ENCODE measurements around the gene YPEL2. TPM values are rescaled to one million over a fixed set of nuclear protein-coding genes. Genes with fewer than 3 reads are reported as not detected.

The YPEL2 gene
- total and polyA plus RNA-seq, 2 of the 13 experiments (the other 11 are each of a cell fraction or from before 2014, with no cell fraction given), result 8.5 to 21.1 TPM

- no peak for TF ChIP-seq NR1H2 (CRISPR knock-in tag; IDR thresholded peaks at IDR 0.05; ENCODE audit: borderline replicate concordance, low read depth)
- no peak for TF ChIP-seq NRL (CRISPR knock-in tag; IDR thresholded peaks at IDR 0.05; ENCODE audit: borderline replicate concordance)
- TF ChIP-seq, protein P1, sequence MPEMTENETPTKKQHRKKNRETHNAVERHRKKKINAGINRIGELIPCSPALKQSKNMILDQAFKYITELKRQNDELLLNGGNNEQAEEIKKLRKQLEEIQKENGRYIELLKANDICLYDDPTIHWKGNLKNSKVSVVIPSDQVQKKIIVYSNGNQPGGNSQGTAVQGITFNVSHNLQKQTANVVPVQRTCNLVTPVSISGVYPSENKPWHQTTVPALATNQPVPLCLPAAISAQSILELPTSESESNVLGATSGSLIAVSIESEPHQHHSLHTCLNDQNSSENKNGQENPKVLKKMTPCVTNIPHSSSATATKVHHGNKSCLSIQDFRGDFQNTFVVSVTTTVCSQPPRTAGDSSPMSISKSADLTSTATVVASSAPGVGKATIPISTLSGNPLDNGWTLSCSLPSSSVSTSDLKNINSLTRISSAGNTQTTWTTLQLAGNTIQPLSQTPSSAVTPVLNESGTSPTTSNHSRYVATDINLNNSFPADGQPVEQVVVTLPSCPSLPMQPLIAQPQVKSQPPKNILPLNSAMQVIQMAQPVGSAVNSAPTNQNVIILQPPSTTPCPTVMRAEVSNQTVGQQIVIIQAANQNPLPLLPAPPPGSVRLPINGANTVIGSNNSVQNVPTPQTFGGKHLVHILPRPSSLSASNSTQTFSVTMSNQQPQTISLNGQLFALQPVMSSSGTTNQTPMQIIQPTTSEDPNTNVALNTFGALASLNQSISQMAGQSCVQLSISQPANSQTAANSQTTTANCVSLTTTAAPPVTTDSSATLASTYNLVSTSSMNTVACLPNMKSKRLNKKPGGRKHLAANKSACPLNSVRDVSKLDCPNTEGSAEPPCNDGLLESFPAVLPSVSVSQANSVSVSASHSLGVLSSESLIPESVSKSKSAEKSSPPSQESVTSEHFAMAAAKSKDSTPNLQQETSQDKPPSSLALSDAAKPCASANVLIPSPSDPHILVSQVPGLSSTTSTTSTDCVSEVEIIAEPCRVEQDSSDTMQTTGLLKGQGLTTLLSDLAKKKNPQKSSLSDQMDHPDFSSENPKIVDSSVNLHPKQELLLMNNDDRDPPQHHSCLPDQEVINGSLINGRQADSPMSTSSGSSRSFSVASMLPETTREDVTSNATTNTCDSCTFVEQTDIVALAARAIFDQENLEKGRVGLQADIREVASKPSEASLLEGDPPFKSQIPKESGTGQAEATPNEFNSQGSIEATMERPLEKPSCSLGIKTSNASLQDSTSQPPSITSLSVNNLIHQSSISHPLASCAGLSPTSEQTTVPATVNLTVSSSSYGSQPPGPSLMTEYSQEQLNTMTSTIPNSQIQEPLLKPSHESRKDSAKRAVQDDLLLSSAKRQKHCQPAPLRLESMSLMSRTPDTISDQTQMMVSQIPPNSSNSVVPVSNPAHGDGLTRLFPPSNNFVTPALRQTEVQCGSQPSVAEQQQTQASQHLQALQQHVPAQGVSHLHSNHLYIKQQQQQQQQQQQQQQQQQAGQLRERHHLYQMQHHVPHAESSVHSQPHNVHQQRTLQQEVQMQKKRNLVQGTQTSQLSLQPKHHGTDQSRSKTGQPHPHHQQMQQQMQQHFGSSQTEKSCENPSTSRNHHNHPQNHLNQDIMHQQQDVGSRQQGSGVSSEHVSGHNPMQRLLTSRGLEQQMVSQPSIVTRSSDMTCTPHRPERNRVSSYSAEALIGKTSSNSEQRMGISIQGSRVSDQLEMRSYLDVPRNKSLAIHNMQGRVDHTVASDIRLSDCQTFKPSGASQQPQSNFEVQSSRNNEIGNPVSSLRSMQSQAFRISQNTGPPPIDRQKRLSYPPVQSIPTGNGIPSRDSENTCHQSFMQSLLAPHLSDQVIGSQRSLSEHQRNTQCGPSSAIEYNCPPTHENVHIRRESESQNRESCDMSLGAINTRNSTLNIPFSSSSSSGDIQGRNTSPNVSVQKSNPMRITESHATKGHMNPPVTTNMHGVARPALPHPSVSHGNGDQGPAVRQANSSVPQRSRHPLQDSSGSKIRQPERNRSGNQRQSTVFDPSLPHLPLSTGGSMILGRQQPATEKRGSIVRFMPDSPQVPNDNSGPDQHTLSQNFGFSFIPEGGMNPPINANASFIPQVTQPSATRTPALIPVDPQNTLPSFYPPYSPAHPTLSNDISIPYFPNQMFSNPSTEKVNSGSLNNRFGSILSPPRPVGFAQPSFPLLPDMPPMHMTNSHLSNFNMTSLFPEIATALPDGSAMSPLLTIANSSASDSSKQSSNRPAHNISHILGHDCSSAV (CRISPR knock-in tag; IDR thresholded peaks at IDR 0.05; ENCODE audit: borderline replicate concordance), result no peak
- TF ChIP-seq GZF1 (CRISPR knock-in tag; IDR thresholded peaks at IDR 0.05), result no peak
- TF ChIP-seq ARHGAP35 (CRISPR knock-in tag; IDR thresholded peaks at IDR 0.05; ENCODE audit: borderline replicate concordance), result no peak
- TF ChIP-seq FOXJ3 (CRISPR knock-in tag; IDR thresholded peaks at IDR 0.05; ENCODE audit: borderline replicate concordance), result 0 out of 2 replicates have a peak, but pooled peaks have one; percentile 8
- TF ChIP-seq, protein P2, sequence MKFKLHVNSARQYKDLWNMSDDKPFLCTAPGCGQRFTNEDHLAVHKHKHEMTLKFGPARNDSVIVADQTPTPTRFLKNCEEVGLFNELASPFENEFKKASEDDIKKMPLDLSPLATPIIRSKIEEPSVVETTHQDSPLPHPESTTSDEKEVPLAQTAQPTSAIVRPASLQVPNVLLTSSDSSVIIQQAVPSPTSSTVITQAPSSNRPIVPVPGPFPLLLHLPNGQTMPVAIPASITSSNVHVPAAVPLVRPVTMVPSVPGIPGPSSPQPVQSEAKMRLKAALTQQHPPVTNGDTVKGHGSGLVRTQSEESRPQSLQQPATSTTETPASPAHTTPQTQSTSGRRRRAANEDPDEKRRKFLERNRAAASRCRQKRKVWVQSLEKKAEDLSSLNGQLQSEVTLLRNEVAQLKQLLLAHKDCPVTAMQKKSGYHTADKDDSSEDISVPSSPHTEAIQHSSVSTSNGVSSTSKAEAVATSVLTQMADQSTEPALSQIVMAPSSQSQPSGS (CRISPR knock-in tag; IDR thresholded peaks at IDR 0.05), result peak; percentile 64; the same call in 1 of the 2 replicates
- peak; percentile 67; the same call in 1 of the 2 replicates for TF ChIP-seq ISL2 (CRISPR knock-in tag; IDR thresholded peaks at IDR 0.05)
- TF ChIP-seq FOXO1 (CRISPR knock-in tag; IDR thresholded peaks at IDR 0.05), result peak; percentile 57; the same call in 1 of the 2 replicates
- TF ChIP-seq TARDBP (CRISPR knock-in tag; IDR thresholded peaks at IDR 0.05), result no peak
- peak; percentile 64 for TF ChIP-seq SALL1 (CRISPR knock-in tag; IDR thresholded peaks at IDR 0.05)
- TF ChIP-seq FOSL2 (CRISPR knock-in tag; IDR thresholded peaks at IDR 0.05), result peak; percentile 46; the same call in 1 of the 2 replicates
- peak; percentile 75 for TF ChIP-seq TBX2 (CRISPR knock-in tag; IDR thresholded peaks at IDR 0.05; ENCODE audit: borderline replicate concordance)
- 0 out of 2 replicates have a peak, but pooled peaks have one; percentile 44 for TF ChIP-seq ZNF784 (CRISPR knock-in tag; IDR thresholded peaks at IDR 0.05; ENCODE audit: borderline replicate concordance)
- TF ChIP-seq THYN1 (CRISPR knock-in tag; IDR thresholded peaks at IDR 0.05; ENCODE audit: borderline replicate concordance, low read depth), result no peak
- no peak for TF ChIP-seq WIZ (CRISPR knock-in tag; IDR thresholded peaks at IDR 0.05)
- peak; percentile 53; the same call in 1 of the 2 replicates for TF ChIP-seq GATAD2A (CRISPR knock-in tag; IDR thresholded peaks at IDR 0.05)
- no peak for TF ChIP-seq RBM22 (optimal IDR thresholded peaks at IDR 0.05; ENCODE audit: low read length)
- TF ChIP-seq ZFAT (CRISPR knock-in tag; conservative IDR thresholded peaks at IDR 0.05), result no peak
- TF ChIP-seq LCORL (IDR thresholded peaks at IDR 0.05), result no peak
- TF ChIP-seq LCORL (CRISPR knock-in tag; IDR thresholded peaks at IDR 0.05), result 0 out of 2 replicates have a peak, but pooled peaks have one; percentile 36
Observed at GRCh38 chr17:59368218-59368857, 36.9 kb downstream of the YPEL2 start (continued).
